ENCODE results near the gene POC1A.
A peak's percentile ranks its signal among the peaks of the same experiment; 100 is the strongest.

Gene POC1A

DNA sequence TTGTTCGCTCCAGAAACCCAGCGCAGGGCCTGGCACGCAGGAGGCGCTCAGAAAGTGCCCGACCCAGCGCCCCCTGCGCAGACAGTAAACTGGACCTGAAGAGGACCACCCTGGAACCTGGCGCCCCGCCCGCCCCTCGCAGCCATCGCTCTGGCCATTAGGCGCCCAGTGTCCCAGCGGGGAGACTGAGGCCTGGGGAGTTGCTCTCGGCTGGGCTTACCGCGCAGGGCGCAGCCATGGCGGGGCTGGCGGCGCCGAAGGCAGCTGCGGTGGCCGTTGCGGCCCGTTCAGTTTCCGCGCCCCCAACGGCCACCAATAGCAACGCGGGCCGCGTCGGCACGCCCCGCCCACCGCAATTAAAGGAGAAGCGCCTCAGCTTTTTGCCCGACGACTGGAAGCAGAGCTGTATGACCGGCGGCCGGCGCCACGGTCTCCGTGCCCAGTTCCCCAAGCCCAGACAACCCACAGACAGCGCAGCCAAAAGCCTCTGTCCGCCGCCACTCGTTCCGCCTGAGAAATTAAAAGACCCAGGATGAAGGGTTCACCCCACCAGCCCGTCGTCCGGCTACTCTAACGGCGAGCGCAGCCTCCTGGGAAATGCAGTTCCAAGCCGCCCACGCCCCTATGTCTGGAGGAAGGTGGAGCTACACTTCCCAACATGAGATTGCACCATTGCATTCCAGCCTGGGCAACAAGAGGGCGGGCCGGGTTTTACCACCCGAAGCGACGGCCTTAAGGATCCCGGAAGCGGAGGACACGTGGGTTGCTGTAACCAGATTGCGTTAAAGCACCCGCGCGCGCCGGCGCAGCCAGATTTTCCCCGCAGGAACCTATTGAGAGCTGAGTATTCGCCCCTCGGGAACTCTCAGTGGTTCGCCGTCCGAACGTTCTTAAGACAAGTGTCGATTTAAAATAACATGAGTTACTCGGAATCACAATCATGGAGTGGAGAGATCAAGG lies at the start of gene POC1A:
Gene POC1A, minus strand, starts transcription at position 289 of the 960 bp plus-strand sequence. Its CDS starts 51 bp downstream, at position 238.
- DNase-seq = peak; percentile 86 to 89

DNA sequence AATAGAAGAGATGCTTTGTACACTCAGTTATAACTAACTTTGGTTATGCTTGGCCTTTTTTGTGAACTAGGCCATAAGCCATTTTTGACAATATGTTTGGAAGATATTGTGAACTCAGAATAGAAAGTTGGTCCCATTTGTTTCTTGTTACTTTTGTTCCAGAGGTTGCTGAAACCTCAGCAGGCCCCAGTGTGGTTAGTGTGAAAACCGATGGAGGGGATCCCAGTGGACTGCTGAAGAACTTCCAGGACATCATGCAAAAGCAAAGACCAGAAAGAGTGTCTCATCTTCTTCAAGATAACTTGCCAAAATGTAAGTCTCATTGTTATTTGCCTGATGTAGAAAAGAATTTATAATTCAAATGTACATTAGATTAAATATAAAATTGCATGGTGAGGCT lies 49.5 kb upstream of the POC1A start:
- DNase-seq = no peak

DNA sequence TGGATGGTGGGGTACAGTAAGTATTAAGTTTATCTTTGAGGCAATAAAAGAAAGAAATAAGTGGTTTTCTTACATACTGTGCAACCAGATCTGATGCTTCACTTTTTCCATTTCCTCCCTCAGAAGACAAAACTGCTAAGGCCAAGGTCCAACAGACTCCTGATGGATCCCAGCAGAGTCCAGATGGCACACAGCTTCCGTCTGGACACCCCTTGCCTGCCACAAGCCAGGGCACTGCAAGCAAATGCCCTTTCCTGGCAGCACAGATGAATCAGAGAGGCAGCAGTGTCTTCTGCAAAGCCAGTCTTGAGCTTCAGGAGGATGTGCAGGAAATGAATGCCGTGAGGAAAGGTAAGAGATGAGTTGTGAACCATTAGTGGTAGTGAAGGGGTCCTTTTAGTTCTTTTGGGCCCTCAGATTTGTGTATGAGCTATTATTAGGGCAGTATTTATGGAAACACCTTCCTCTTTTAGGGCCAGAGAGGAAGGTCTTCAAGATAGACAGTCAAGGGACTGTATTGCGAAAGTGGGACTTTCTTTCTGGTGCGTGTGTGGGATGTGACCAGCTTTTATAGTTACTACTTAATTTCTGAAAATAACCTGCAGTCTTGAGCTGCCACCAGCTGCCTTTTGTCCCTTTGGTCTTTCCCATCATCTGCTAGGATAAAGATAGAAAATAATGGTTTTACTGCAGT lies 48.3 kb upstream of the POC1A start:
- no peak for DNase-seq

DNA sequence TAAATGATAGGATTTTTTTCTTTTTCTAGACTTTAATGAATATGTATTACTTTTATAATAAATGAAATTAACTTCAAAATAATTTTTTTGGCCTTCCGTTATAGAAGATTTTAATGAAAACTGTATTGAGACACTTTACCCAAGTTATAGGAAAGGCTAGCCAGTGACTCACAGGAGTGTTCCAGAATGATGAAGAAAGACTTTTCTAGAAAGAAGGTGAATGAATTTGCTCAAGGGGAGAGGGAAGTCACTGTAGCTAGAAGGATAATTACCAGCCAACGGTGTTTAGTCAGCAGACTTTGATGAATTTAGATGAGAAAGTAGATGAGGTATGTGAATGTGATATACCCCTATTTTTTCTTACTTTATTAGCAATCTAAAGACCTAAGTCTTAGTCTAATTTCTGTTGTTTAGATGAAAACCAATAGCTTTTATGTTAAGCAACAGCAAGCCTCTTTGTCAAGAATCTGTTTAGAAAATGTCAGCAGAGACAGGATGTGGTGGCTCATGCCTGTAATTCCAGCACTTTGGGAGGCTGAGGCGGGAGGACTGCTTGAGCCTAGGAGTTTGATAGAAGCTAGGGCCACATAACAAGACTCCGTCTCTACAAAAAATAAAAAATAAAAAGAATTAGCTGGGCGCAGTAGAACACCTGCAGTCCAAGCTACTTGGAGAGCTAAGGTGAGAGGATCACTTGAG lies 46.9 kb upstream of the POC1A start:
- no peak for DNase-seq

DNA sequence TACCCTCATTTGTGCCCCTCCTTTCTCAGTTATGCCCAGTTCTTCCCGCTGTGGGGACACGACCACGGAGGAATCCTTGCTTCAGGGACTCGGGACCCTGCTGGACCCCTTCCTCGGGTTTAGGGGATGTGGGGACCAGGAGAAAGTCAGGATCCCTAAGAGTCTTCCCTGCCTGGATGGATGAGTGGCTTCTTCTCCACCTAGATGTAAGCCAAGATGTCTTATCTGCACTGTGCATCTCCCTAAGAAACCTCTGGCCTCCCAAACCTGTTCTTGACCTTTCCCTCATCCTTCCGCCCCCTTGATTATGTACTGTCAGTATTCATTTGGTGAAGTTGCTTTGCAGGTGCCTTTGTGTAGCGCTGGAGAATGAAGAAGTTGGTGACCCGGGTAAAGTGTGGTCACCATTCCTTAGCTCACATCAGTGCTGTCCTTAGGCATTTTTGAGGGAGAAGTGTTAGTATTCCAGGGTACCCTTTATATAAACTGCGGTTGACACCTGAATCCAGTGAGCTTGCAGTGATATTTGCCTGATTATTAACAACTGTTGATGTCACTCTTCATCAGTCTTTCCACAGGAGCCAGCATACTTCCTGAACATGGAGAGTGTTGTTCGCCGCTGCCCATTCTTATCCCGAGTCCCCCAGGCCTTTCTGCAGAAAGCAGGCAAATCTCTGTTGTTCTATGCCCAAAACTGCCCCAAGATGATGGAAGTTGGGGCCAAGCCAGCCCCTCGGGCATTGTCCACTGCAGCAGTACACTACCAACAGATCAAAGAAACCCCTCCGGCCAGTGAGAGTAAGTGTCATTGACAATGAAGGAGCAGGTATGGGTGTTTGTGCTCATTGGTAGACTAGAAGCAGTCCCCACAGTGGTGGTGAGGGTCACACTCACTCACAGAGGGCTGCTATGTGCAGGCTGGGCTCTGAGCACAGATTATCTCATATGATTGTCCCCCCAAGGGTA lies 44.7 kb upstream of the POC1A start:
- no peak for DNase-seq

DNA sequence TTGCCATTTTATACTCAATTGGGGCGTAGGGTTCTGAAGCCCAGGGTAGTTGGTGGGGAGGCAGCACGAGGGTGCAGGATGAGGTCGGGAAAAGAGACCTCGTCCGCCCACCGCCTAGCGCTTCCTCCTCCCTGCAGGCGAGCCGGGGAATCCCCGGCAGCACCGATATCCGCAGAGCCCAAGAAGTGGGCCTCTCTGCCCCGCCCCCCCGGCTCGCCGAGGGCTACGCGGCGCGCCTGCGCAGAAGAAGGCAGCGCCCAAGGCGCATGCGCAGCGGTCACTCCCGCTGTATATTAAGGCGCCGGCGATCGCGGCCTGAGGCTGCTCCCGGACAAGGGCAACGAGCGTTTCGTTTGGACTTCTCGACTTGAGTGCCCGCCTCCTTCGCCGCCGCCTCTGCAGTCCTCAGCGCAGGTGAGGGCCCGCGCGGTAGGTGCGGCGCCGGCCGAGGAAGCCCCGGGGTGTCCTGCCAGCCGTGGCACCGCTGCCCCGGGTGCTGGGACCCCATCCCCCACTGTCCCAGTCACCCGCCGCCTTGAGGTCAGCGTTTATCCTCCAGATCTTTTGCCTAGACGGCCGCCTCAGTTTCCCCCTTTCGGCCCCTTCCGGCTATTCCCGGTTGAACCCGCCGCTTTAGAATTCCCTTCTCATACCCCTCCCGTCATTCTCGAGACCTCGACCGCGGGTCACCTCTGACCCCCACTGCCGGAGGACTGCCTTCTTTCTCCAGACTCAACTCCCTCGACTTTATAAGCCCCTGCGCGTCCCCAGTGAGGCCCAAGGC lies 43.8 kb upstream of the POC1A start, which contains the start of gene ALAS1:
Gene ALAS1, plus strand, starts transcription at position 319 of the 784 bp plus-strand sequence. CDS start 1,082 bp downstream, outside the sequence.
- peak; percentile 94 for DNase-seq

DNA sequence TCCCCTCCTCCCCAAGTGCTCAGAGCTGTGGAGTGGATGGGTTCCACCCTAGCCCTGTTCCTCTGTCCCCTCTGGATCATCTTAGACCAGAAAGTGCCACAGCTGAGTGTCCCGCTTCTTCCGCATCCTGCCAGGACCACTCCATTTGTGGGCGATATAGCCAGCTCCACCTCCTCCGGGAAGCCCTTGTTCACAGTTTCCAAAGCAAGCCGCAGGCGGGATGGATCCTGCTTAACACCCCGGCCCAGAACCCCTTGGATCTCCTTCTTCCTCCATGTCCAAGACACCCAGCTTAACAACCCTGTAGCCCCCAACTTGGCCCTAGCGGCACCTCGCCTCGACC lies 43.2 kb upstream of the POC1A start:
- no peak for DNase-seq

DNA sequence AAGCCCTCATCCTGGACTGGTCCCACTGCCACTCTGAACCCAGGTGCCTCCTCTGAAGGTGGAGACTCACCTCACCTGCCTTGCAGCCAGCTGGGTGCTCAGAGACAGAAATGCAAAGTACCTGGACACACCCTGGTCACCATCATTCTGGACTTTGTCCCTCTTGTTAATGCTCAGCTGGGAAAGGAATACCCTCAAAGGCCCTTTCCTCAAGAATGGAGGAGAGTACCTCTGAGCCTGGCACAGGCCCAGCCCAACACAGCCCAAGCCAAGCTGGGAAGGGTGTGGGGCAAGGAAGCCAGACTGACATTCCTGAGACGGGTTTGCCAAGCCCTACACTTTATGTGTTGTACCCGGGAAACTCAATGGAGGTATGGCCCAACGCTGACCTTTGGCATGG lies 42.8 kb upstream of the POC1A start:
- no peak for DNase-seq

DNA sequence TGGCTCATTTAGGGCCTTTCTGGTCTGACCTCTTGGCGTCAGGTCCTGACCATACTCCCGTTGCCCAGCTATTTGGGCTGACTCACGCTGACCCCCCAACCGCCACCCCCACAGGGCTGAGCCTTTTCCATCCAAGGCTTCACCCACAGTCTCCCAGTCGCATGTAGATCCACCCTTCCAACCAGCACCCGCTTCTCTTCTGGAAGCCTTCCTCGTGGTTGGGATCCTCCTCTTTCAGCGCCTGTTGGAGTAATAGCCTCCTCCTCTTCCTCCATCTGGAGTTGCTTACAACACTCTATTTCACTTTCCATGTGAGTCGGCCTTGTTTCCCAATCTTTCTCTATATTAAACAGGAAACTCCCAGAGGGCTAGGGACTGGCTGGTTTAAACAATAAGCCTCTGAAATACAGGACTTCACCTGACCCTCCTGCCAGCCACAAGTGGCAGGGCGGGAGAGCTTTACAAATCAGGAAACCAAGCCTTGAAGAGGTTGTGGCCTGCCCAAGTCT lies 41.7 kb upstream of the POC1A start:
- DNase-seq = peak in 1 of 2 donors; percentile 25

DNA sequence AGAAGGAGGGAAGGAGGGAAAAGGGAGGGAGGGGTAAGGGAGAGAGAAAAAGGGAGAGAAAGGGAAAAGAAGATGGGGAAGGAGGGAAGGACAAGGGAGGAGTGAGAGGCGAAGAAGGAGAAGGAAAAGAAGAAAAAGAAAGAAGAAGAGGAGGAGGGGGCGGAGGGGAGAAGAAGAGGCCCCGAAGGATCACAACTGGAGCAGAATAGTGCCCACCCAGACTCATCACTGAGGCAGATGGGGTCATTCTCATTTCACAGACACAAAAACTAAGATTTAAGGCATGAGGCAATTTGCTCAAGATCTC lies 41.0 kb upstream of the POC1A start:
- no peak for DNase-seq

DNA sequence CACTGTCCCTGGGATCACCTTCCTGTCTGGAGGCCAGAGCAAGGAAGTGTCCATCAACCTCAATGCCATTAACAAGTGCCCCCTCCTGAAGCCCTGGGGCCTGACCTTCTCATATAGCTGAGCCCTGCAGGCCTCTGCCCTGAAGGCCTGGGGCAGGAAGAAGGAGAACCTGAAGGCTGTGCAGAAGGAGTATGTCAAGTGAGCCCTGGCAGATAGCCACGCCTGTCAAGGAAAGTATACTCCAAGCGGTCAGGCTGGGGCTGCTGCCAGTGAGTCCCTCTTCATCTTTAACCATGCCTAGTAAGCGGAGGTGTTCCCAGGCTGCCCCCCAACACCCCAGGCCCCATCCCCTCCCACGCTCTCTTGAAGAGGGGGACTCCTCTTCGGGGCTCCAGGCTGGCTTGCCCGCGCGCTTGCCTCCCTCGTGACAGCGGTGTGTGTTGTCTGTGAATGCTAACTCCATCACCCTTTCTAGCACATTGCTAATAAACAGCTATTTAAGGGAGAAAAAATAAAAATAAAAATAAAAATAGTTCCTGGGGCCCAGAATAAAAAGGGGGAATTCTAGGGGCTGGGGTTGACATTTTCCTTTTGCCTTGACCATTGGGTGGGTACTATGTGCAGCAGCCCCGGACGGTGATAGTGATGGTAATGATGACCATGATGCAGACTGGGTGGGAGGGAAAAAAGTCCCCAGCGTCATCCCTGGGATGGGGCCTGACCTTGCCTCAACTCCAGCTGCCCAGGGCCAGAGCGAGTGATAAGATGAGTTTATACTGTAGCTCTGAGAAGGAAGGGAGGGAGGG lies 40.5 kb upstream of the POC1A start:
- DNase-seq = no peak

DNA sequence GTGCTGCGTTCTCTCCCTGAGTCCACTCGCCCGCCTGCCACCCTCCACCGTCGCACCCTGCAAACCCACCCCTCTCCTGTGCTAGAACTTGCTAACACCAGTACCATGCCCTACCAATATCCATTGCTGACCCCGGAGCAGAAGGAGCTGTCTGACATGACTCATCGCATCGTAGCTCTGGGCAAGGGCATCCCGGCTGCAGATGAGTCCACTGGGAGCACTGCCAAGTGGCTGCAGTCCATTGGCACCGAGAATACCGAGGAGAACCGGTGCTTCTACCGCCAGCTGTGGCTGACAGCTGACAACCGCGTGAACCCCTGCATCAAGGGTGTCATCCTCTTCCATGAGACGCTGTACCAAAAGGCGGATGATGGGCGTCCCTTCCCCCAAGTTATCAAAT lies 38.8 kb upstream of the POC1A start:
- no peak for DNase-seq

DNA sequence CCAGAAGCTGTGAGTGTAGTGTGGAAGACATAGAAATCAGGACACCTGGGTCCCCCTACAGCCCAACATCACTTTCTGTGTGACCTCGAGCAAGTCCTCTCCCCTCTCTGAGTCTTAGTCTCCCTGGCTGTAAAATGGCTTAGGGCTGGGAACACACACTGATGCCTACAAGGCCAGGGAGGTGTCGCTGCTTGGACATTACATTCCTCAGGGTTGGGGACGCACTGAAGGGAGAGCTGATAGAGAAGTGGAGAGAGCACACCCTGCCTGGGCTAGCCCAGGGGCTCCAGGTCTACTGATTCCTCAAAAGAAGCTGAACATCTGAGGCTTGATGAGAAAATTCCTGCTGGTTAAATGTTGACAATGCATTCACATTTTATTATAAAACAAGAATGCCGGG lies 37.4 kb upstream of the POC1A start:
- DNase-seq = no peak

DNA sequence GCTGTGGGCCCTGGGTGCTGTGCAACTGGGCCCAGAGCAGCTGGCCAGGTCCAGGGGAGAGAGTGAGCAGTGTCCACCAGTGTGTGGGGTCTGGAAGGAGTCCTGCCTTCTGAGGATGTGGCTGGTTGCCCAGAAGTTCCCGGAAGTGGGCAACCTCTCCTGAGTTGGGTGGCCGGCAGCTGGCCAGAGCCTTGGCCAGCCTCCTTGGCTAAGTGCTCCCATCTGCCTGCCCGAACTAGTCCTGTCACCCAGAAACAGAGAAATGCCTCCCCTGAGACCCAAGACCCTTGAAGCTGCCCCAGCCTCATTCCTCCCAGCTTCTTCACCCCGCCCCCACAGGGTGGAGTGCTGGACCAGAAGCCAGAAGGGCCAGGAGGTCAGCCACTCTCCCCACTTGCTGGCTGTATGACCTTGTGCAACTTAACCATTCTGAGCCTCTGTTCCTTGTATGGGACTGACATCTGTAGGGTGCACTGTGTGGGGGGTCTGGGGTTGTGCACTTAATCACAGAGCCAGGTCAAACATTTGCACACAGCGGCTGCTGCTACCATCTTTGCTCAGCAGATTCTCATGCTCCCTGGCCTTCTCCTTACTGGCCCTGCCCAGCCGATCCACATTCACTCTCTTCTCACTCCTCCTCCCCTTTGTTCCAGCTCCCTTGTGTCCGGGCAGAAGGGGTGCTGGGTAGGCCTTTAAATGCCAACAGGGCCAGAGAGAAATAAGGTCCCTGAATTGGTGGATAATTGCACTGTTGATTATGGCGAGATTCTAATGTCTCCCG lies 36.3 kb upstream of the POC1A start:
- DNase-seq = no peak

DNA sequence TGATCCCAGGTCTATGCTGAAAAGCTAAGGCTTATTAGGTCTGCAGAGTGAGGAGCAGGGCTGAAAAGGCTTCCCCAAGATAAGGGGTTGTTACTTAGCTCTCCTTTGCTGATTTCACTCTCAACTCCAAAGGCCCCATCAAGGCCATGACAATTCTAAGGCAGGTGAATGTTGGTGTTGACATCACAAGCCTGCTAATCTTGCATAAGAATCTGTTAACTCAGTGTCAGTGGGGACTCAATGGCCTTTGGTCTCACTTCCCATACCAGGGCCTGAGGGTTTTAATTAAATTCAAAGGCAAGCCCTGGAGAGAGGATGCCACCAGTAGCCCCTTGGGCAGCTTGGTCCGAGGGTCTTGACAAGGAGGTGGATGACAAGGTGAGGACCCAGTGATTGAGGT lies 34.3 kb upstream of the POC1A start:
- no peak for DNase-seq

DNA sequence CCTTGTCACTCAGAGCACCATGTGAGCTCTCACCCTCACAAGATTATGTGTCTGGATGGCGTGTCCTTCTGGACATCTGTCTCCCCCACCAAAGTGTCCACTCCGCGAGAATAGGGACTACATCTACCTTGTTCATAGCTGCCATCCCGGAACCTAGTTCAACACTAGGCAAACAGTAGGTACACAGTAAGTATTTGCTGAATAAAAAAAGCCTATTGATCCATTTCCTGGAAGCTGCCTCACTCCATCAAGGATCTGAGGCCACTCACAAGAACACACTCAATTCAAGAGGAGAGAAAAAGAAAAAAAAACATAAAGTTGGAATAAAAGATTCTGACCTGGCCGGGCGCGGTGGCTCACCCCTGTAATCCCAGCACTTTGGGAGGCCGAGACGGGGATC lies 32.5 kb upstream of the POC1A start:
- DNase-seq = no peak

DNA sequence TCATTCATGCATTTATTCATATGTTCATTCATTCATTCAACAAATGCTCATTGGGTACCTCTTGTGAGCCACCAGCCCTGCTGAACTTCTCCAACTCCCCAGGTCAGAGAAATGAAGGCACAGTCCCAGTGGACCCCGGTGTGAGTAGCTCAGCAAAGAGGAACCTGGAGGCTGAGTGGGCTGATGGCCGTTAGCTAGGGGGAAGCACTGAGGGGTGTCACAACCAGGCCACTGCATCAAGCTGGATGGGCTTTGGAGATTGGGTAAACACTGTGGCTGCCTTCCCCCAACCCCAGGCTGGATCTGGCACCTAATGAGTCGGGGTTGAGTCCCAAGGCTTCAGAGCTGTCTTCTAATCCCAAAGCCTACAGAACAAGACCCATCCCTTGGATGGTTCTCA lies 31.6 kb upstream of the POC1A start:
- no peak for DNase-seq

DNA sequence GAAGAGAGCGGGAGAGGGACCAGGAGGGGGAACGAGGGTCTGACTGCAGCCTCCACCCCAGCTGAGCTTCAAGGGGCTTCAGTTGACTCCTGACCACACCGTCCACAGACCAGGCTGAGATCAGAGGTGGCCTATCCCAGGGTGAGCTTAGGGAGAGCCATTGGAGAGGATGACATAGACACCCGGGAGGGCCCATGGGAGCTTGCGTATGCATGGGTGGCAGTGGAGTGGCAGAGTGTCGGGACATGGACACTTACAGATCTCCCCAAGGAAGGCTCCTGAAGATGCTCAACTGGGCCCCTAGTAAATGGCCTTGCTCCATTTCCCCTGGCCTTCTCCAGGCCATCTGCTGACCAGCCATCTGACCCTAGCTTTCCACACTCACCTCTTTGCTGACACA lies 31.1 kb upstream of the POC1A start:
- no peak for DNase-seq

DNA sequence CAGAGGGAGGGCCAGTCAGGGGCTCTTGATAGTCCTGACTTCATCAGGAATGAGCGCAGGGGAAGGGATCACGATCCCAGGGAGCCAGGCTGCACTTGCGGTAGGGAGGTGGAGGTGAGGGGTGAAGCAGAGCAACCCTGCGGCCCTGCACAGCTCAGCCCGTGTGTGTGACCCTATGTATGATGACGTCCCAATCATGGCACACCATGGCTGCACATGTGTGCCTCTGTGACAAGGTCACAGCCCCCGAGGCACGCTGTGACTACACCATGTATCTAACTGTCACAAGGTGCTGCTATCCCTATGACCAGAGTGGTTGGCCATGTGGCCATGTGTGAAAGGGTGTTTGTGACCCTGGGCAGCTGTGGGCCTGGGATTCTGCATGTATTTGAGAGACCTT lies 30.5 kb upstream of the POC1A start:
- no peak for DNase-seq
